ENCODE measurements around the gene RFWD3.

- TF ChIP-seq, protein P1, sequence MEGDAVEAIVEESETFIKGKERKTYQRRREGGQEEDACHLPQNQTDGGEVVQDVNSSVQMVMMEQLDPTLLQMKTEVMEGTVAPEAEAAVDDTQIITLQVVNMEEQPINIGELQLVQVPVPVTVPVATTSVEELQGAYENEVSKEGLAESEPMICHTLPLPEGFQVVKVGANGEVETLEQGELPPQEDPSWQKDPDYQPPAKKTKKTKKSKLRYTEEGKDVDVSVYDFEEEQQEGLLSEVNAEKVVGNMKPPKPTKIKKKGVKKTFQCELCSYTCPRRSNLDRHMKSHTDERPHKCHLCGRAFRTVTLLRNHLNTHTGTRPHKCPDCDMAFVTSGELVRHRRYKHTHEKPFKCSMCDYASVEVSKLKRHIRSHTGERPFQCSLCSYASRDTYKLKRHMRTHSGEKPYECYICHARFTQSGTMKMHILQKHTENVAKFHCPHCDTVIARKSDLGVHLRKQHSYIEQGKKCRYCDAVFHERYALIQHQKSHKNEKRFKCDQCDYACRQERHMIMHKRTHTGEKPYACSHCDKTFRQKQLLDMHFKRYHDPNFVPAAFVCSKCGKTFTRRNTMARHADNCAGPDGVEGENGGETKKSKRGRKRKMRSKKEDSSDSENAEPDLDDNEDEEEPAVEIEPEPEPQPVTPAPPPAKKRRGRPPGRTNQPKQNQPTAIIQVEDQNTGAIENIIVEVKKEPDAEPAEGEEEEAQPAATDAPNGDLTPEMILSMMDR (IDR thresholded peaks at IDR 0.05; ENCODE audit: low read length) = no peak
- no peak for TF ChIP-seq EZH2 (IDR thresholded peaks at IDR 0.05; ENCODE audit: borderline replicate concordance, low read length)
Measured at GRCh38 chr16:74573622-74574021, 93.1 kb downstream of the RFWD3 start.
